GM23338 (cell line): ENCODE results near the gene MYCBPAP. TPM values are rescaled to one million over a fixed set of nuclear protein-coding genes. Genes with fewer than 3 reads are reported as not detected.
A peak's percentile ranks its signal among the peaks of the same experiment; 100 is the strongest.

Experiments
- ATAC-seq: fragments of 200-7000 bp; cut with Tn5 transposase; 3 replicates; pipeline ENCODE4 v1.9.1; 2020
- DNase-seq: peaks from one replicate; pipeline ENCODE4 v3.0.0-alpha.2; 2015; ENCODE audit warnings: low spot score
- H2AFZ ChIP-seq: fragments of 200-600 bp; sonication (generic); 2 replicates; pipeline ENCODE4 v1.8.0; 2016; ENCODE audit warnings: antibody characterized with exemption, mild to moderate bottlenecking, moderate library complexity
- H3F3A ChIP-seq: fragments of 200-600 bp; sonication (generic); replicated peaks from 2 replicates; pipeline ENCODE4 v1.8.0; 2017; ENCODE audit warnings: antibody characterized with exemption, mixed run types, low read depth
- H3K27ac ChIP-seq: fragments of 200-600 bp; sonication (generic); 2 replicates; pipeline ENCODE4 v1.6.1; 2016; ENCODE audit warnings: low read depth
- H3K27me3 ChIP-seq: fragments of 200-600 bp; sonication (generic); 2 replicates; pipeline ENCODE4 v1.8.0; 2016; ENCODE audit warnings: mild to moderate bottlenecking, mixed run types, moderate library complexity; ENCODE audit not compliant: insufficient read depth
- H3K36me3 ChIP-seq: fragments of 200-600 bp; sonication (generic); 2 replicates; pipeline ENCODE4 v1.8.0; 2016; ENCODE audit warnings: mild to moderate bottlenecking; ENCODE audit not compliant: insufficient read depth
- H3K4me1 ChIP-seq: fragments of 200-600 bp; sonication (generic); 2 replicates; pipeline ENCODE4 v1.8.0; 2016; ENCODE audit warnings: mild to moderate bottlenecking, moderate library complexity; ENCODE audit not compliant: insufficient read depth
- H3K4me2 ChIP-seq: fragments of 200-600 bp; sonication (generic); 2 replicates; pipeline ENCODE4 v1.7.1; 2017; ENCODE audit warnings: mixed run types
- H3K4me3 ChIP-seq: fragments of 200-600 bp; sonication (generic); 2 replicates; pipeline ENCODE4 v1.6.1; 2016; ENCODE audit warnings: mixed run types
- H3K79me2 ChIP-seq: fragments of 200-600 bp; sonication (generic); replicated peaks from 2 replicates; pipeline ENCODE4 v1.8.0; 2017; ENCODE audit warnings: mild to moderate bottlenecking; ENCODE audit not compliant: insufficient read depth
- H3K9me2 ChIP-seq: fragments of 200-600 bp; sonication (generic); 2 replicates; pipeline ENCODE4 v1.8.0; 2017; ENCODE audit not compliant: insufficient read depth
- H4K20me1 ChIP-seq: fragments of 200-600 bp; sonication (generic); replicated peaks from 2 replicates; pipeline ENCODE4 v1.8.0; 2017; ENCODE audit warnings: mild to moderate bottlenecking; ENCODE audit not compliant: insufficient read depth
- H3K27ac Mint-ChIP-seq: 2 replicates; pipeline ENCODE4 v1.8.0; 2020; ENCODE audit warnings: inconsistent platforms, mild to moderate bottlenecking, moderate library complexity, mixed read lengths
- H3K27me3 Mint-ChIP-seq: 3 replicates; pipeline ENCODE4 v1.8.0; 2022; ENCODE audit warnings: low read depth, mild to moderate bottlenecking, moderate library complexity, mixed read lengths, inconsistent platforms; ENCODE audit not compliant: insufficient read depth, poor library complexity
- H3K36me3 Mint-ChIP-seq: 3 replicates; pipeline ENCODE4 v1.8.0; 2021; ENCODE audit warnings: low read depth, mild to moderate bottlenecking, inconsistent platforms, moderate library complexity, mixed read lengths
- H3K4me1 Mint-ChIP-seq: 3 replicates; pipeline ENCODE4 v1.8.0; 2020; ENCODE audit warnings: mild to moderate bottlenecking, inconsistent platforms, mixed read lengths
- H3K4me3 Mint-ChIP-seq: 3 replicates; pipeline ENCODE4 v1.8.0; 2021; ENCODE audit warnings: moderate library complexity, mild to moderate bottlenecking, inconsistent platforms, mixed read lengths
- H3K9me3 Mint-ChIP-seq: 3 replicates; pipeline ENCODE4 v1.8.0; 2020; ENCODE audit warnings: moderate library complexity, mild to moderate bottlenecking, inconsistent platforms, mixed read lengths
- CREB1 ChIP-seq: fragments of 250-450 bp; sonication (Bioruptor Pico); IDR thresholded peaks from 2 replicates; pipeline ENCODE4 v1.5.0; 2020; ENCODE audit warnings: low read depth, mild to moderate bottlenecking, moderate library complexity
- EZH2 ChIP-seq: fragments of 200-600 bp; sonication (generic); IDR thresholded peaks from one replicate; pipeline ENCODE4 v1.8.0; 2017; ENCODE audit warnings: antibody characterized with exemption, mild to moderate bottlenecking, low read depth; ENCODE audit not compliant: unreplicated experiment
- EZH2phosphoT487 ChIP-seq: fragments of 200-600 bp; sonication (generic); IDR thresholded peaks from one replicate; pipeline ENCODE4 v1.8.1; 2018; ENCODE audit warnings: antibody characterized with exemption; ENCODE audit not compliant: unreplicated experiment
- JUNB ChIP-seq: IDR thresholded peaks from one replicate; pipeline ENCODE4 v1.6.1; 2016; ENCODE audit warnings: antibody characterized with exemption; ENCODE audit not compliant: unreplicated experiment
- NANOG ChIP-seq: IDR thresholded peaks from 2 replicates; pipeline ENCODE4 v1.6.1; 2016; ENCODE audit warnings: antibody characterized with exemption, borderline replicate concordance
- POLR2AphosphoS5 ChIP-seq: IDR thresholded peaks from 2 replicates; pipeline ENCODE4 v1.6.1; 2016; ENCODE audit warnings: antibody characterized with exemption, low read depth
- REST ChIP-seq: IDR thresholded peaks from one replicate; pipeline ENCODE4 v1.6.1; 2018; ENCODE audit warnings: antibody characterized with exemption; ENCODE audit not compliant: unreplicated experiment
- STAT1 ChIP-seq: IDR thresholded peaks from one replicate; pipeline ENCODE4 v1.6.1; 2016; ENCODE audit warnings: antibody characterized with exemption; ENCODE audit not compliant: unreplicated experiment
- ZNF331 ChIP-seq: fragments of 250-450 bp; sonication (Bioruptor Pico); IDR thresholded peaks from 2 replicates; pipeline ENCODE4 v1.5.0; 2020; ENCODE audit warnings: low read depth, mild to moderate bottlenecking, moderate library complexity
- ZNF462 ChIP-seq: fragments of 250-450 bp; sonication (Bioruptor Pico); IDR thresholded peaks from 2 replicates; pipeline ENCODE4 v1.5.0; 2020; ENCODE audit warnings: mild to moderate bottlenecking, moderate library complexity
- polyA plus RNA-seq: library from polyadenylated mRNA; unstranded; fragments of >200 nt; fragmentation: Nextera tagmentation; extraction: Ambion mirVana; gene quantifications from 2 replicates; pipeline ENCODE4 v1.2.1, GENCODE V29; 2016
- total RNA-seq: library from RNA; depleted of rRNA; stranded (reverse); fragments of >200 nt; shearing (Covaris generic); gene quantifications from 2 replicates; pipeline ENCODE4 v1.2.3, GENCODE V29; 2014
- TF ChIP-seq, protein P1 (sequence below), 2 experiments: fragments of 200-600 bp in 1 of 2; sonication (generic) in 1 of 2; conservative IDR thresholded peaks; 2 replicates each; pipeline versions ENCODE4 v1.5.1 to v1.6.1; 2016 to 2017; ENCODE audit warnings: antibody characterized with exemption in 2 of 2, low read depth in 2 of 2, mild to moderate bottlenecking in 2 of 2, moderate library complexity in 1 of 2
- TF ChIP-seq, protein P2 (sequence below): IDR thresholded peaks from 2 replicates; pipeline ENCODE4 v1.6.1; 2016; ENCODE audit warnings: antibody characterized with exemption

Gene MYCBPAP
- total and polyA plus RNA-seq, 2 experiments from 2014 or later: 0.63 to 1.7 TPM

DNA sequence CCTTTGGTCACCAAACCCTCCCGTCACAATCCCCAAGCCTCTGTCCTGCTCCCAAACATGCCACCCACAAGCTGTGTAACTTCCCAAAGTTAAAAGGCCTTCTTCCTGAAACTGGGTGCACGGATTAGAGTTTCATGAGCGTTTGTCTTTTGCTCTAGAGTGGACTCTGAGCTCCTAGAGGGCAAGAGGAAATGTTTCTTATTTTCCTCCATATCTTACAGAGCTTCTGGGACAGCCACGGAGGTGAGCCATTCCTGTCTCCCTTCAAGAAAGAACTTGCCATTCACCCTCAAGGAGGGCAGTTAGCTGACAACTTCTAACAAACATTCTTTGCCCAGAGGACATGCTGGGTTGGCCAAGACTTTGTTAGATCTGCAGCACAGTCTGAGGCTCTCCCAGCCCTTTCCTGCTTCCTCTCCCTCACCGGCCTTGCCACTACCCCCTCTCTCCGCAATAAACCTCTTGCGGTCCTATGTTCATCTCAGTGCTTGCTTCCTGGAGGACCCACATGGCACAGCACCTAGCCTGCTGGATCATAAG lies 2.6 kb upstream of the MYCBPAP start:
- Mint-ChIP-seq H3K27me3 (peaks cover 16% of the 10 kb centered on the region), H3K4me1 (peaks cover 31% of the 10 kb centered on the region), H3K9me3 (no peaks in the 10 kb centered on the region), H3K27ac (no peak overlapping the region), H3K36me3 (peaks cover 2% of the 10 kb centered on the region; the same call in 1 of the 3 replicates), H3K4me3 (no peak overlapping the region)
- TF ChIP-seq JUNB (no peak), STAT1 (no peak), EZH2 (no peak), REST (no peak), ZNF462 (CRISPR knock-in tag) (no peak), POLR2AphosphoS5 (no peak), ZNF331 (CRISPR knock-in tag) (no peak), EZH2phosphoT487 (no peak), NANOG (no peak), CREB1 (CRISPR knock-in tag) (no peak)
- TF ChIP-seq, protein P1, sequence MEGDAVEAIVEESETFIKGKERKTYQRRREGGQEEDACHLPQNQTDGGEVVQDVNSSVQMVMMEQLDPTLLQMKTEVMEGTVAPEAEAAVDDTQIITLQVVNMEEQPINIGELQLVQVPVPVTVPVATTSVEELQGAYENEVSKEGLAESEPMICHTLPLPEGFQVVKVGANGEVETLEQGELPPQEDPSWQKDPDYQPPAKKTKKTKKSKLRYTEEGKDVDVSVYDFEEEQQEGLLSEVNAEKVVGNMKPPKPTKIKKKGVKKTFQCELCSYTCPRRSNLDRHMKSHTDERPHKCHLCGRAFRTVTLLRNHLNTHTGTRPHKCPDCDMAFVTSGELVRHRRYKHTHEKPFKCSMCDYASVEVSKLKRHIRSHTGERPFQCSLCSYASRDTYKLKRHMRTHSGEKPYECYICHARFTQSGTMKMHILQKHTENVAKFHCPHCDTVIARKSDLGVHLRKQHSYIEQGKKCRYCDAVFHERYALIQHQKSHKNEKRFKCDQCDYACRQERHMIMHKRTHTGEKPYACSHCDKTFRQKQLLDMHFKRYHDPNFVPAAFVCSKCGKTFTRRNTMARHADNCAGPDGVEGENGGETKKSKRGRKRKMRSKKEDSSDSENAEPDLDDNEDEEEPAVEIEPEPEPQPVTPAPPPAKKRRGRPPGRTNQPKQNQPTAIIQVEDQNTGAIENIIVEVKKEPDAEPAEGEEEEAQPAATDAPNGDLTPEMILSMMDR (conservative IDR thresholded peaks at IDR 0.05; ENCODE audit: low read depth in 2 of 2): no peak
- TF ChIP-seq, protein P2, sequence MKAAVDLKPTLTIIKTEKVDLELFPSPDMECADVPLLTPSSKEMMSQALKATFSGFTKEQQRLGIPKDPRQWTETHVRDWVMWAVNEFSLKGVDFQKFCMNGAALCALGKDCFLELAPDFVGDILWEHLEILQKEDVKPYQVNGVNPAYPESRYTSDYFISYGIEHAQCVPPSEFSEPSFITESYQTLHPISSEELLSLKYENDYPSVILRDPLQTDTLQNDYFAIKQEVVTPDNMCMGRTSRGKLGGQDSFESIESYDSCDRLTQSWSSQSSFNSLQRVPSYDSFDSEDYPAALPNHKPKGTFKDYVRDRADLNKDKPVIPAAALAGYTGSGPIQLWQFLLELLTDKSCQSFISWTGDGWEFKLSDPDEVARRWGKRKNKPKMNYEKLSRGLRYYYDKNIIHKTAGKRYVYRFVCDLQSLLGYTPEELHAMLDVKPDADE: no peak
- ATAC-seq: no peak
- no peak for DNase-seq
- H2AFZ ChIP-seq: peak overlapping the region; percentile 69
- no peaks in the 10 kb centered on the region for H4K20me1 ChIP-seq
- H3K27me3 ChIP-seq: no peaks in the 10 kb centered on the region; the same call in 1 of the 2 replicates
- H3K4me2 ChIP-seq: no peak overlapping the region
- no peaks in the 10 kb centered on the region for H3K36me3 ChIP-seq
- H3K9me2 ChIP-seq: no peaks in the 10 kb centered on the region
- no peaks in the 10 kb centered on the region for H3K79me2 ChIP-seq
- no peak overlapping the region for H3K27ac ChIP-seq
- peaks cover 6% of the 10 kb centered on the region; the same call in 1 of the 2 replicates for H3F3A ChIP-seq
- H3K4me3 ChIP-seq: no peak overlapping the region
- H3K4me1 ChIP-seq: peaks cover 13% of the 10 kb centered on the region; the same call in 1 of the 2 replicates
